CD4-positive, alpha-beta T cell treated with Interferon gamma for 1 hour (primary cell): ENCODE data around the gene KIAA0586.
A peak's percentile ranks its signal among the peaks of the same experiment; 100 is the strongest.
"Not testable (repeated sequence)": the region's sequence is repeated elsewhere in the genome, so short reads cannot be mapped to it uniquely, and the experiment has no call there.

ENCODE experiments used
- DNase-seq: peaks from one replicate; pipeline ENCODE4 v3.0.0-alpha.2; 2020

Gene KIAA0586

GRCh38 chr14:58427281-58428117, at the start of gene KIAA0586, which contains the start of gene TIMM9:
KIAA0586 (plus strand) TSS chr14:58427719; CDS start chr14:58428265, 546 bp downstream.
TIMM9 (minus strand) TSS chr14:58427531; CDS start chr14:58411945, 15,586 bp downstream.
- peak; percentile 98 for DNase-seq

GRCh38 chr14:58390830-58391229, 36.7 kb upstream of the KIAA0586 start:
- DNase-seq = no peak

GRCh38 chr14:58395562-58395811, 32.0 kb upstream of the KIAA0586 start:
- no peak for DNase-seq

- DNase-seq = peak; percentile 79
These were observed 31.4 kb upstream of the KIAA0586 start, which contains the start of gene TOMM20L for GRCh38 chr14:58395812-58396788. TOMM20L (plus strand) TSS chr14:58395930; CDS start chr14:58395958, 28 bp downstream.

GRCh38 chr14:58397156-58397555, 30.4 kb upstream of the KIAA0586 start:
- DNase-seq = no peak

GRCh38 chr14:58398495-58398894, 29.0 kb upstream of the KIAA0586 start:
- DNase-seq = no peak

- DNase-seq = no peak
These were observed 28.6 kb upstream of the KIAA0586 start for GRCh38 chr14:58398895-58399294.

GRCh38 chr14:58401587-58401986, 25.9 kb upstream of the KIAA0586 start:
- DNase-seq = no peak

- no peak for DNase-seq
These were observed 18.8 kb upstream of the KIAA0586 start for GRCh38 chr14:58408681-58409215.

- DNase-seq = no peak
These were observed 12.7 kb upstream of the KIAA0586 start for GRCh38 chr14:58414845-58415244.

- no peak for DNase-seq
These were observed 11.6 kb upstream of the KIAA0586 start for GRCh38 chr14:58415636-58416547.

- DNase-seq = not testable (repeated sequence)
These were observed 10.6 kb upstream of the KIAA0586 start for GRCh38 chr14:58416934-58417333.

GRCh38 chr14:58426670-58427280, 744 bp upstream of the KIAA0586 start:
- DNase-seq = peak; percentile 44

GRCh38 chr14:58428118-58428683, 682 bp downstream of the KIAA0586 start:
- no peak for DNase-seq

- DNase-seq = no peak
These were observed 2.6 kb downstream of the KIAA0586 start for GRCh38 chr14:58430156-58430555.

- DNase-seq = no peak
These were observed 12.0 kb downstream of the KIAA0586 start for GRCh38 chr14:58439476-58439875.

GRCh38 chr14:58444627-58445026, 17.1 kb downstream of the KIAA0586 start:
- no peak for DNase-seq

- DNase-seq = no peak
These were observed 28.2 kb downstream of the KIAA0586 start for GRCh38 chr14:58455593-58456265.

GRCh38 chr14:58460772-58461171, 33.3 kb downstream of the KIAA0586 start:
- DNase-seq = no peak

- DNase-seq = no peak
These were observed 35.6 kb downstream of the KIAA0586 start for GRCh38 chr14:58463147-58463546.

GRCh38 chr14:58464652-58465051, 37.1 kb downstream of the KIAA0586 start:
- no peak for DNase-seq
